K562 (cell line): ENCODE measurements around the gene PRR29.

ENCODE experiments used
- EZH2 ChIP-seq: IDR thresholded peaks from 2 replicates; pipeline ENCODE4 v1.6.1; 2012; ENCODE audit warnings: low read depth, mild to moderate bottlenecking, inconsistent platforms, low read length, borderline replicate concordance
- HNRNPUL1 ChIP-seq: fragments of 200-400 bp; formaldehyde crosslinking; IDR thresholded peaks from 2 replicates; pipeline ENCODE4 v1.6.1; 2017; ENCODE audit warnings: low read length
- JUN ChIP-seq, 2 experiments: sonication (generic) in 1 of 2; formaldehyde crosslinking in 1 of 2; IDR thresholded peaks; 2 replicates each; pipeline versions ENCODE4 v1.6.1 to v1.8.0; 2012 to 2022; ENCODE audit warnings: borderline replicate concordance in 2 of 2, mild to moderate bottlenecking in 2 of 2, improper control_type of control experiment in 1 of 2, low read depth in 1 of 2, low read length in 1 of 2, missing genetic modification reagents in 1 of 2
- KDM1A ChIP-seq, 2 experiments: fragments of 450-650 bp; IDR thresholded peaks; 2 replicates each; pipeline ENCODE4 v1.6.1; 2016; ENCODE audit warnings: mild to moderate bottlenecking in 2 of 2
- MECOM ChIP-seq: fragments of 250-450 bp; sonication (Bioruptor Pico); IDR thresholded peaks from 2 replicates; pipeline ENCODE4 v1.8.0; 2022; ENCODE audit warnings: inconsistent platforms
- RFX5 ChIP-seq: IDR thresholded peaks from 2 replicates; pipeline ENCODE4 v1.6.1; 2011; ENCODE audit warnings: low read depth, mild to moderate bottlenecking, improper control_type of control experiment, low read length
- SMAD1 ChIP-seq: fragments of 150-350 bp; IDR thresholded peaks from 2 replicates; pipeline ENCODE4 v1.6.1; 2014; ENCODE audit warnings: low read length, low read depth; ENCODE audit not compliant: partially characterized antibody
- TF ChIP-seq, protein P1 (sequence below), 2 experiments: fragments of 450-650 bp in 1 of 2; sonication (generic) in 1 of 2; formaldehyde crosslinking in 1 of 2; IDR thresholded peaks; 2 replicates each; pipeline versions ENCODE4 v1.7.1 to v1.9.0; 2016 to 2022; ENCODE audit warnings: inconsistent platforms in 1 of 2, mild to moderate bottlenecking in 1 of 2, missing genetic modification reagents in 1 of 2
- TF ChIP-seq, protein P2 (sequence below), 3 experiments: IDR thresholded peaks in 2 of 3; conservative IDR thresholded peaks in 1 of 3; 2 replicates each; pipeline ENCODE4 v1.5.1; 2011 to 2012; ENCODE audit warnings: low read length in 3 of 3, mild to moderate bottlenecking in 3 of 3, control low read depth in 2 of 3, improper control_type of control experiment in 1 of 3, inconsistent platforms in 1 of 3, low read depth in 1 of 3, mixed read lengths in 1 of 3, moderate library complexity in 1 of 3; ENCODE audit not compliant: insufficient read depth in 2 of 3

DNA sequence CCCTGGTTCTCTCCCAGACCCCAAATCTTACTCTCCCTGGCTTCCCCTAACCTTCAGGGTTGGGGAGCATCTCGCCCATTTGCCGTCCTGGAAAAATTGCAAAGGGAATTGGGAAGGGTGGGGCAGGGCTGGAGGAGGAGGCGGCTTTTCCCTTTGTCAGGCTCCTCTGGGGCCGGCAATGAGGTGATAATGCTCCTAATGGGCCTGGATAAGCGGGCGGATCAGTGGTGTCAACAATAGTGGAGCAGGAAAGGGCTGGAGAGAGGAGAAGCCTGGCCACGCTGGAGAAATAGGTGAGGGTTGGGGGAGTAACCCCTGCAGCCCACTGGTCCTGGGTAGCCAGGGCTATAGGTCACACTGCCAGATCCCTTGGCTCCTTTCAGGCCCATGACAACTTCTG, 37.7 kb upstream of the PRR29 start:
- no peak for TF ChIP-seq EZH2
- no peak for TF ChIP-seq HNRNPUL1
- TF ChIP-seq, protein P1, sequence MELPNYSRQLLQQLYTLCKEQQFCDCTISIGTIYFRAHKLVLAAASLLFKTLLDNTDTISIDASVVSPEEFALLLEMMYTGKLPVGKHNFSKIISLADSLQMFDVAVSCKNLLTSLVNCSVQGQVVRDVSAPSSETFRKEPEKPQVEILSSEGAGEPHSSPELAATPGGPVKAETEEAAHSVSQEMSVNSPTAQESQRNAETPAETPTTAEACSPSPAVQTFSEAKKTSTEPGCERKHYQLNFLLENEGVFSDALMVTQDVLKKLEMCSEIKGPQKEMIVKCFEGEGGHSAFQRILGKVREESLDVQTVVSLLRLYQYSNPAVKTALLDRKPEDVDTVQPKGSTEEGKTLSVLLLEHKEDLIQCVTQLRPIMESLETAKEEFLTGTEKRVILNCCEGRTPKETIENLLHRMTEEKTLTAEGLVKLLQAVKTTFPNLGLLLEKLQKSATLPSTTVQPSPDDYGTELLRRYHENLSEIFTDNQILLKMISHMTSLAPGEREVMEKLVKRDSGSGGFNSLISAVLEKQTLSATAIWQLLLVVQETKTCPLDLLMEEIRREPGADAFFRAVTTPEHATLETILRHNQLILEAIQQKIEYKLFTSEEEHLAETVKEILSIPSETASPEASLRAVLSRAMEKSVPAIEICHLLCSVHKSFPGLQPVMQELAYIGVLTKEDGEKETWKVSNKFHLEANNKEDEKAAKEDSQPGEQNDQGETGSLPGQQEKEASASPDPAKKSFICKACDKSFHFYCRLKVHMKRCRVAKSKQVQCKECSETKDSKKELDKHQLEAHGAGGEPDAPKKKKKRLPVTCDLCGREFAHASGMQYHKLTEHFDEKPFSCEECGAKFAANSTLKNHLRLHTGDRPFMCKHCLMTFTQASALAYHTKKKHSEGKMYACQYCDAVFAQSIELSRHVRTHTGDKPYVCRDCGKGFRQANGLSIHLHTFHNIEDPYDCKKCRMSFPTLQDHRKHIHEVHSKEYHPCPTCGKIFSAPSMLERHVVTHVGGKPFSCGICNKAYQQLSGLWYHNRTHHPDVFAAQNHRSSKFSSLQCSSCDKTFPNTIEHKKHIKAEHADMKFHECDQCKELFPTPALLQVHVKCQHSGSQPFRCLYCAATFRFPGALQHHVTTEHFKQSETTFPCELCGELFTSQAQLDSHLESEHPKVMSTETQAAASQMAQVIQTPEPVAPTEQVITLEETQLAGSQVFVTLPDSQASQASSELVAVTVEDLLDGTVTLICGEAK (IDR thresholded peaks at IDR 0.05), result no peak
- TF ChIP-seq, protein P1 (CRISPR knock-in tag; IDR thresholded peaks at IDR 0.05), result no peak
- no peak for TF ChIP-seq JUN (IDR thresholded peaks at IDR 0.05; ENCODE audit: borderline replicate concordance, low read depth, low read length)
- no peak for TF ChIP-seq JUN (CRISPR knock-in tag; IDR thresholded peaks at IDR 0.05; ENCODE audit: borderline replicate concordance)
- no peak for TF ChIP-seq SMAD1
- TF ChIP-seq MECOM, result no peak
- TF ChIP-seq, protein P2, sequence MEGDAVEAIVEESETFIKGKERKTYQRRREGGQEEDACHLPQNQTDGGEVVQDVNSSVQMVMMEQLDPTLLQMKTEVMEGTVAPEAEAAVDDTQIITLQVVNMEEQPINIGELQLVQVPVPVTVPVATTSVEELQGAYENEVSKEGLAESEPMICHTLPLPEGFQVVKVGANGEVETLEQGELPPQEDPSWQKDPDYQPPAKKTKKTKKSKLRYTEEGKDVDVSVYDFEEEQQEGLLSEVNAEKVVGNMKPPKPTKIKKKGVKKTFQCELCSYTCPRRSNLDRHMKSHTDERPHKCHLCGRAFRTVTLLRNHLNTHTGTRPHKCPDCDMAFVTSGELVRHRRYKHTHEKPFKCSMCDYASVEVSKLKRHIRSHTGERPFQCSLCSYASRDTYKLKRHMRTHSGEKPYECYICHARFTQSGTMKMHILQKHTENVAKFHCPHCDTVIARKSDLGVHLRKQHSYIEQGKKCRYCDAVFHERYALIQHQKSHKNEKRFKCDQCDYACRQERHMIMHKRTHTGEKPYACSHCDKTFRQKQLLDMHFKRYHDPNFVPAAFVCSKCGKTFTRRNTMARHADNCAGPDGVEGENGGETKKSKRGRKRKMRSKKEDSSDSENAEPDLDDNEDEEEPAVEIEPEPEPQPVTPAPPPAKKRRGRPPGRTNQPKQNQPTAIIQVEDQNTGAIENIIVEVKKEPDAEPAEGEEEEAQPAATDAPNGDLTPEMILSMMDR (IDR thresholded peaks at IDR 0.05 in 2 of 3, conservative IDR thresholded peaks at IDR 0.05 in 1 of 3; ENCODE audit: insufficient read depth in 2 of 3, low read depth in 1 of 3, low read length in 3 of 3), result no peak
- TF ChIP-seq KDM1A (IDR thresholded peaks at IDR 0.05), result no peak
- TF ChIP-seq RFX5, result no peak
